Measurements from ENCODE around the gene TMEM185A.
"Not testable (repeated sequence)": the region's sequence is repeated elsewhere in the genome, so short reads cannot be mapped to it uniquely, and the experiment has no call there.

TMEM185A gene

GRCh38 chrX:149549701-149550100, 81.9 kb downstream of the TMEM185A start, which contains the start of gene HSFX3:
Gene HSFX3 (minus strand): TSS chrX:149549924. CDS start chrX:149549852, 72 bp downstream.
- not testable (repeated sequence) for H3K27me3 ChIP-seq (replicated peaks; ENCODE audit: insufficient read depth, low read length); H3K27ac ChIP-seq (ENCODE audit: low read length); H3K9ac ChIP-seq (ENCODE audit: low read length); H3F3A ChIP-seq (ENCODE audit: insufficient read depth, low read length); H4K20me1 ChIP-seq (ENCODE audit: insufficient read depth, low read length); H3K4me2 ChIP-seq (ENCODE audit: low read depth, low read length); H3K36me3 ChIP-seq (replicated peaks; ENCODE audit: insufficient read depth, low read length); H3K9me2 ChIP-seq (replicated peaks; ENCODE audit: insufficient read depth, low read length); H2AFZ ChIP-seq (ENCODE audit: low read length); DNase-seq; H3K4me3 ChIP-seq (ENCODE audit: low read length); H3K9me3 ChIP-seq (replicated peaks; ENCODE audit: insufficient read depth, low read length); H3K4me1 ChIP-seq (ENCODE audit: low read length); H3K79me2 ChIP-seq (ENCODE audit: low read length)

- H2AFZ ChIP-seq (ENCODE audit: low read length); H3K4me3 ChIP-seq (ENCODE audit: low read length); H3K27ac ChIP-seq (ENCODE audit: low read length); H3K36me3 ChIP-seq (replicated peaks; ENCODE audit: insufficient read depth, low read length); H3K79me2 ChIP-seq (ENCODE audit: low read length); H3F3A ChIP-seq (ENCODE audit: insufficient read depth, low read length); H3K9me3 ChIP-seq (replicated peaks; ENCODE audit: insufficient read depth, low read length); H3K9me2 ChIP-seq (replicated peaks; ENCODE audit: insufficient read depth, low read length); H3K4me2 ChIP-seq (ENCODE audit: low read depth, low read length); H3K9ac ChIP-seq (ENCODE audit: low read length); H4K20me1 ChIP-seq (ENCODE audit: insufficient read depth, low read length); DNase-seq; H3K27me3 ChIP-seq (replicated peaks; ENCODE audit: insufficient read depth, low read length); H3K4me1 ChIP-seq (ENCODE audit: low read length): not testable (repeated sequence)
Measured at GRCh38 chrX:149547782-149548181, 83.8 kb downstream of the TMEM185A start.

GRCh38 chrX:149546962-149547361, 84.6 kb downstream of the TMEM185A start:
- H4K20me1 ChIP-seq (ENCODE audit: insufficient read depth, low read length); H3K36me3 ChIP-seq (replicated peaks; ENCODE audit: insufficient read depth, low read length); H3K9ac ChIP-seq (ENCODE audit: low read length); H3K4me1 ChIP-seq (ENCODE audit: low read length); H3F3A ChIP-seq (ENCODE audit: insufficient read depth, low read length); H3K9me3 ChIP-seq (replicated peaks; ENCODE audit: insufficient read depth, low read length); H3K79me2 ChIP-seq (ENCODE audit: low read length); H3K4me2 ChIP-seq (ENCODE audit: low read depth, low read length); H2AFZ ChIP-seq (ENCODE audit: low read length); DNase-seq; H3K4me3 ChIP-seq (ENCODE audit: low read length); H3K27ac ChIP-seq (ENCODE audit: low read length); H3K9me2 ChIP-seq (replicated peaks; ENCODE audit: insufficient read depth, low read length); H3K27me3 ChIP-seq (replicated peaks; ENCODE audit: insufficient read depth, low read length): not testable (repeated sequence)
